Choroid plexus epithelial cell (primary cell): Measurements from ENCODE around the gene SETD7.

Experiments used
- DNase-seq: peaks from one replicate; pipeline ENCODE4 v3.0.0-alpha.2; 2010; ENCODE audit warnings: low read depth
- H3K4me3 ChIP-seq: 2 replicates; pipeline ENCODE4 v1.5.1; 2011; ENCODE audit warnings: low read depth, mild to moderate bottlenecking, control low read depth, low read length, moderate library complexity
- CTCF ChIP-seq: conservative IDR thresholded peaks from 2 replicates; pipeline ENCODE4 v1.5.1; 2011; ENCODE audit warnings: low read depth, mild to moderate bottlenecking, control low read depth, inconsistent platforms, low read length, moderate library complexity

SETD7 gene

GRCh38 chr4:139521754-139522401, 34.1 kb downstream of the SETD7 start:
- no peak for DNase-seq
- no peak overlapping the region for H3K4me3 ChIP-seq
- no peak for TF ChIP-seq CTCF

GRCh38 chr4:139515531-139515958, 40.5 kb downstream of the SETD7 start:
- TF ChIP-seq CTCF, result no peak
- no peak overlapping the region for H3K4me3 ChIP-seq
- DNase-seq, result no peak

GRCh38 chr4:139514382-139515059, 41.5 kb downstream of the SETD7 start:
- DNase-seq, result no peak
- TF ChIP-seq CTCF, result no peak
- H3K4me3 ChIP-seq, result no peak overlapping the region

GRCh38 chr4:139511320-139511719, 44.7 kb downstream of the SETD7 start:
- no peak for DNase-seq
- H3K4me3 ChIP-seq, result no peak overlapping the region
- no peak for TF ChIP-seq CTCF

- peak; percentile 54 for DNase-seq
- H3K4me3 ChIP-seq, result no peak overlapping the region
- peak; percentile 73 for TF ChIP-seq CTCF
Measured at GRCh38 chr4:139509727-139510410, 46.1 kb downstream of the SETD7 start.

GRCh38 chr4:139508581-139509237, 47.3 kb downstream of the SETD7 start:
- TF ChIP-seq CTCF, result no peak
- no peak for DNase-seq
- H3K4me3 ChIP-seq, result no peak overlapping the region
